ENCODE measurements around the gene DTWD2. TPM values are rescaled to one million over a fixed set of nuclear protein-coding genes. Genes with fewer than 3 reads are reported as not detected.

The DTWD2 gene
- polyA plus RNA-seq, 1 of the 3 experiments (the other 2 are of a cell fraction): 2.5 TPM

GRCh38 chr5:118968406-118968911 is 19.9 kb downstream of the DTWD2 start:
- CTCF ChIA-PET: interaction anchor here (3.9 kb wide), 1 partner anchor 20 kb away, joined by 13 read pairs; the partner anchor contains the start of gene DTWD2
- H3K27me3 ChIP-seq (ENCODE audit: insufficient read depth): no peaks in the 10 kb centered on the region
- H3K9me3 ChIP-seq: no peaks in the 10 kb centered on the region
- no peaks in the 10 kb centered on the region for H3F3A ChIP-seq (replicated peaks; ENCODE audit: insufficient read depth)
- no peaks in the 10 kb centered on the region for H3K36me3 ChIP-seq (replicated peaks in 1 of 2; ENCODE audit: control insufficient read depth in 1 of 2, insufficient read depth in 2 of 2, low read length in 1 of 2)
- H3K79me2 ChIP-seq (ENCODE audit: insufficient read depth): no peaks in the 10 kb centered on the region
- no peak overlapping the region for H3K4me3 ChIP-seq (ENCODE audit: low read depth in 2 of 2, low read length in 1 of 2)
- no peak for DNase-seq
- TF ChIP-seq RXRA (IDR thresholded peaks at IDR 0.05; ENCODE audit: borderline replicate concordance, low read depth) (no peak), MXI1 (IDR thresholded peaks at IDR 0.05; ENCODE audit: low read depth, low read length) (no peak), SMC3 (IDR thresholded peaks at IDR 0.05; ENCODE audit: low read depth, low read length) (no peak), TAF1 (IDR thresholded peaks at IDR 0.05; ENCODE audit: borderline replicate concordance, low read depth, low read length) (no peak), JUND (IDR thresholded peaks at IDR 0.05) (no peak), USF2 (IDR thresholded peaks at IDR 0.05; ENCODE audit: borderline replicate concordance, low read depth, low read length) (no peak), NFIC (IDR thresholded peaks at IDR 0.05; ENCODE audit: borderline replicate concordance) (no peak), RFX5 (IDR thresholded peaks at IDR 0.05; ENCODE audit: low read length) (no peak), EZH2phosphoT487 (IDR thresholded peaks at IDR 0.05; ENCODE audit: borderline replicate concordance, low read depth) (no peak), IRF3 (IDR thresholded peaks at IDR 0.05; ENCODE audit: low read depth, low read length) (no peak), FOXJ3 (CRISPR knock-in tag; IDR thresholded peaks at IDR 0.05) (no peak), EP300 (IDR thresholded peaks at IDR 0.05; ENCODE audit: borderline replicate concordance in 1 of 2, low read depth in 1 of 2, low read length in 1 of 2) (no peak)
- no peak overlapping the region for H3K27ac ChIP-seq (ENCODE audit: low read depth in 2 of 2, low read length in 1 of 2)
- no peaks in the 10 kb centered on the region for H4K20me1 ChIP-seq (ENCODE audit: insufficient read depth)
- no peak overlapping the region for H3K9ac ChIP-seq
- WGBS (ENCODE audit: low lambda C conversion rate): 86% methylated on average over 4 of the region's 8 CpGs
- no peak overlapping the region for H3K4me2 ChIP-seq
- no peaks in the 10 kb centered on the region for H3K9me2 ChIP-seq
- no peak overlapping the region for H2AFZ ChIP-seq (ENCODE audit: low read depth)
- H3K4me1 ChIP-seq (ENCODE audit: control insufficient read depth in 1 of 2, insufficient read depth in 2 of 2, low read depth in 1 of 2, low read length in 1 of 2): no peaks in the 10 kb centered on the region; a peak in 1 of 4 replicates
- POLR2A ChIA-PET: no interaction called here

GRCh38 chr5:118967059-118967508 is 21.3 kb downstream of the DTWD2 start:
- Histone ChIP-seq H3K36me3 (replicated peaks in 1 of 2; ENCODE audit: control insufficient read depth in 1 of 2, insufficient read depth in 2 of 2, low read length in 1 of 2) (no peaks in the 10 kb centered on the region), H3K27ac (ENCODE audit: low read depth in 2 of 2, low read length in 1 of 2) (no peak overlapping the region), H3K4me1 (ENCODE audit: control insufficient read depth in 1 of 2, insufficient read depth in 2 of 2, low read depth in 1 of 2, low read length in 1 of 2) (no peaks in the 10 kb centered on the region; a peak in 1 of 4 replicates), H3K9me2 (no peaks in the 10 kb centered on the region), H4K20me1 (ENCODE audit: insufficient read depth) (no peaks in the 10 kb centered on the region), H2AFZ (ENCODE audit: low read depth) (no peak overlapping the region), H3K27me3 (ENCODE audit: insufficient read depth) (no peaks in the 10 kb centered on the region), H3K4me3 (ENCODE audit: low read depth in 2 of 2, low read length in 1 of 2) (no peak overlapping the region), H3K9me3 (no peaks in the 10 kb centered on the region), H3K79me2 (ENCODE audit: insufficient read depth) (no peaks in the 10 kb centered on the region), H3K9ac (no peak overlapping the region), H3K4me2 (no peak overlapping the region), H3F3A (replicated peaks; ENCODE audit: insufficient read depth) (no peaks in the 10 kb centered on the region)
- POLR2A ChIA-PET: no interaction called here
- CTCF ChIA-PET: interaction anchor here (1.4 kb wide), 1 partner anchor 21 kb away, joined by 3 read pairs; no protein-coding TSS in a partner anchor
- WGBS (ENCODE audit: low lambda C conversion rate): 73% methylated on average over 2 of the region's 2 CpGs
- TF ChIP-seq CHD2 (IDR thresholded peaks at IDR 0.05; ENCODE audit: low read length, partially characterized antibody): no peak
- no peak for TF ChIP-seq RXRA (IDR thresholded peaks at IDR 0.05; ENCODE audit: borderline replicate concordance, low read depth)
- no peak for TF ChIP-seq FOSL2 (IDR thresholded peaks at IDR 0.05; ENCODE audit: borderline replicate concordance, low read depth)
- no peak for TF ChIP-seq RAD21 (IDR thresholded peaks at IDR 0.05; ENCODE audit: low read length)
- TF ChIP-seq MEF2A (IDR thresholded peaks at IDR 0.05; ENCODE audit: borderline replicate concordance, low read depth): no peak
- TF ChIP-seq JUND (IDR thresholded peaks at IDR 0.05): no peak
- TF ChIP-seq MAX (IDR thresholded peaks at IDR 0.05; ENCODE audit: low read depth): no peak
- TF ChIP-seq RFX5 (IDR thresholded peaks at IDR 0.05; ENCODE audit: low read length): no peak
- no peak for DNase-seq

Data from SK-N-SH (cell line).